Measurements from ENCODE around the gene RETNLB. TPM values are rescaled to one million over a fixed set of nuclear protein-coding genes. Genes with fewer than 3 reads are reported as not detected.

RETNLB gene
- total and polyA plus RNA-seq, 4 donors, result not detected

- Histone ChIP-seq H3K4me1 (ENCODE audit: control insufficient read depth in 5 of 5, insufficient read depth in 5 of 5, low read length in 5 of 5) (no peaks in the 10 kb centered on the region), H3K27me3 (ENCODE audit: control insufficient read depth in 3 of 3, insufficient read depth in 3 of 3, low read length in 2 of 3) (no peaks in the 10 kb centered on the region), H3K9ac (ENCODE audit: insufficient read depth in 1 of 2, low read length in 2 of 2) (no peak overlapping the region), H3K36me3 (ENCODE audit: control insufficient read depth in 4 of 4, insufficient read depth in 4 of 4, low read length in 4 of 4) (no peaks in the 10 kb centered on the region), H3K4me3 (no peak overlapping the region), H3K9me3 (ENCODE audit: control insufficient read depth in 4 of 4, insufficient read depth in 3 of 4, low read length in 3 of 4) (no peaks in the 10 kb centered on the region), H3K27ac (ENCODE audit: low read depth in 1 of 2, low read length in 1 of 2) (no peak overlapping the region)
- WGBS, 2 donors, result 60 to 70% methylated on average over 4 of the region's 4 CpGs
- ATAC-seq (ENCODE audit: insufficient read depth, low FRiP score) (no peak), DNase-seq (no peak)
- TF ChIP-seq CTCF (IDR thresholded peaks at IDR 0.05; ENCODE audit: control extremely low read depth, extremely low read depth), result no peak
These were observed 33.1 kb downstream of the RETNLB start for GRCh38 chr3:108724101-108724500.

GRCh38 chr3:108722724-108723123, 34.5 kb downstream of the RETNLB start:
- Histone ChIP-seq H3K4me1 (ENCODE audit: control insufficient read depth in 5 of 5, insufficient read depth in 5 of 5, low read length in 5 of 5) (no peaks in the 10 kb centered on the region), H3K4me3 (no peak overlapping the region), H3K27ac (ENCODE audit: low read depth in 1 of 2, low read length in 1 of 2) (no peak overlapping the region), H3K9ac (ENCODE audit: insufficient read depth in 1 of 2, low read length in 2 of 2) (no peak overlapping the region), H3K9me3 (ENCODE audit: control insufficient read depth in 4 of 4, insufficient read depth in 3 of 4, low read length in 3 of 4) (no peaks in the 10 kb centered on the region), H3K36me3 (ENCODE audit: control insufficient read depth in 4 of 4, insufficient read depth in 4 of 4, low read length in 4 of 4) (no peaks in the 10 kb centered on the region), H3K27me3 (ENCODE audit: control insufficient read depth in 3 of 3, insufficient read depth in 3 of 3, low read length in 2 of 3) (no peaks in the 10 kb centered on the region)
- ATAC-seq (ENCODE audit: insufficient read depth, low FRiP score) (no peak), DNase-seq (no peak)
- WGBS, 2 donors, result 49 to 92% methylated on average over 1 of the region's 1 CpG
- no peak for TF ChIP-seq CTCF (IDR thresholded peaks at IDR 0.05; ENCODE audit: control extremely low read depth, extremely low read depth)

GRCh38 chr3:108719178-108719806, 37.9 kb downstream of the RETNLB start:
- no peaks in the 10 kb centered on the region for H3K36me3 ChIP-seq (ENCODE audit: control insufficient read depth in 4 of 4, insufficient read depth in 4 of 4, low read length in 4 of 4)
- H3K9ac ChIP-seq (ENCODE audit: insufficient read depth in 1 of 2, low read length in 2 of 2), result no peak overlapping the region
- no peak overlapping the region for H3K4me3 ChIP-seq
- ATAC-seq (ENCODE audit: insufficient read depth, low FRiP score) (no peak), DNase-seq (peak in 2 of 3 donors; percentile 0 to 3)
- no peak for TF ChIP-seq CTCF (IDR thresholded peaks at IDR 0.05; ENCODE audit: control extremely low read depth, extremely low read depth)
- no peaks in the 10 kb centered on the region for H3K27me3 ChIP-seq (ENCODE audit: control insufficient read depth in 3 of 3, insufficient read depth in 3 of 3, low read length in 2 of 3)
- H3K9me3 ChIP-seq (ENCODE audit: control insufficient read depth in 4 of 4, insufficient read depth in 3 of 4, low read length in 3 of 4), result no peaks in the 10 kb centered on the region
- no peaks in the 10 kb centered on the region for H3K4me1 ChIP-seq (ENCODE audit: control insufficient read depth in 5 of 5, insufficient read depth in 5 of 5, low read length in 5 of 5)
- no peak overlapping the region for H3K27ac ChIP-seq (ENCODE audit: low read depth in 1 of 2, low read length in 1 of 2)
- WGBS, 2 donors, result 60 to 78% methylated on average over 2 of the region's 2 CpGs

- DNase-seq, result peak in 1 of 3 donors; percentile 6
- TF ChIP-seq CTCF (IDR thresholded peaks at IDR 0.05; ENCODE audit: control extremely low read depth, extremely low read depth), result no peak
- Histone ChIP-seq H3K36me3 (ENCODE audit: control insufficient read depth in 4 of 4, insufficient read depth in 4 of 4, low read length in 4 of 4) (no peaks in the 10 kb centered on the region), H3K4me1 (ENCODE audit: control insufficient read depth in 5 of 5, insufficient read depth in 5 of 5, low read length in 5 of 5) (no peaks in the 10 kb centered on the region), H3K27me3 (ENCODE audit: control insufficient read depth in 3 of 3, insufficient read depth in 3 of 3, low read length in 2 of 3) (no peaks in the 10 kb centered on the region), H3K9ac (ENCODE audit: insufficient read depth in 1 of 2, low read length in 2 of 2) (no peak overlapping the region), H3K4me3 (no peak overlapping the region), H3K27ac (ENCODE audit: low read depth in 1 of 2, low read length in 1 of 2) (no peak overlapping the region), H3K9me3 (ENCODE audit: control insufficient read depth in 4 of 4, insufficient read depth in 3 of 4, low read length in 3 of 4) (peaks cover 0 to under 1% (median 0%) of the 10 kb centered on the region in 4 donors)
- WGBS, 2 donors, result 48 to 74% methylated on average over 2 of the region's 2 CpGs
- no peak for ATAC-seq (ENCODE audit: insufficient read depth, low FRiP score)
These were observed 38.8 kb downstream of the RETNLB start for GRCh38 chr3:108718454-108718853.
